Activated CD8-positive, alpha-beta memory T cell treated with anti-CD3 and anti-CD28 coated beads, Interleukin-2, amount 50 U/mL, for 1 hour (primary cell): ENCODE results near the gene FCER2.

Source experiments
- DNase-seq: peaks from one replicate; pipeline ENCODE4 v3.0.0-alpha.2; 2020; ENCODE audit errors: extremely low read depth

FCER2 gene

DNA sequence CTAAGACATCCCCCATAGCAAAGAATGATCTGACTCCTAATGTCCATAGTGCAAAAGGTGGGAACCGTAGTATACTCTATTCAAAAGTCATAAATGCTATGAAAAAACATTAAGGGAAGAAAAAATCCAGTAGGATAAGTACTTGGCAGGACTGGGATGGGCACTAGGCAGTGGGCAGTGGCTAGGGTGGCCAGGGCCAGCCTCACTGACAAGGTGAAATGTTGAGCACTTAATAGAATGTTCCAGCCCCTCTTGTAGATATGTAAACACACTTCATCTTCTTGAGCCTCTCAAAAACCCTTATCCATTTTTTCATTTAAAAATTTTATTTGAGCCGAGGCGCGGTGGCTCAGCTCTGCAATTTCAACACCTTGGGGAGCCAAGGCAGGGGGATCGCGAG is 31.4 kb upstream of the FCER2 start:
- no peak for DNase-seq

GRCh38 chr19:7732045-7732444 is 30.1 kb upstream of the FCER2 start, which contains the start of gene CLEC4G:
TSS of gene CLEC4G (minus strand) at chr19:7732110. CDS start at chr19:7732102, 8 bp downstream.
- DNase-seq = no peak

DNA sequence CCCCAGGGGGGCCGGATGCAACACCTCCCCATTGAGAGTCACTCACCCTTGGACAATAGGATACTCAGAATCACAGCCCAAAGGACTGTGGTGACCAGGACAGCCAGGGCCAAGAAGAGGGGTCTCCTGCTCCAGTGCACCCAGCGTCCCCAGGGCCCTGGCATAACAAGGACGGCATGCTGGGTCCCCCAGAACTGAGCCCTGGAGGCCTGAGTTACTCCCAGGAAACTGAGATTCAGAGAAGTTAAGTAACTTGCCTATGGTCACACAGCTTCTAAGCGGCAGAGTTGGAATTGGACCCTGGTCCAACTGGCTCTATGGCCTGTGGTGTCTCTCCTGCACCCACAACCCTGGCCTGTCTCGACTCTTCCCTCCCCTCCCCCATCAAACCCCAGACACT is 29.7 kb upstream of the FCER2 start:
- DNase-seq = no peak

- no peak for DNase-seq
Observed at GRCh38 chr19:7731218-7731595, 29.3 kb upstream of the FCER2 start.

DNA sequence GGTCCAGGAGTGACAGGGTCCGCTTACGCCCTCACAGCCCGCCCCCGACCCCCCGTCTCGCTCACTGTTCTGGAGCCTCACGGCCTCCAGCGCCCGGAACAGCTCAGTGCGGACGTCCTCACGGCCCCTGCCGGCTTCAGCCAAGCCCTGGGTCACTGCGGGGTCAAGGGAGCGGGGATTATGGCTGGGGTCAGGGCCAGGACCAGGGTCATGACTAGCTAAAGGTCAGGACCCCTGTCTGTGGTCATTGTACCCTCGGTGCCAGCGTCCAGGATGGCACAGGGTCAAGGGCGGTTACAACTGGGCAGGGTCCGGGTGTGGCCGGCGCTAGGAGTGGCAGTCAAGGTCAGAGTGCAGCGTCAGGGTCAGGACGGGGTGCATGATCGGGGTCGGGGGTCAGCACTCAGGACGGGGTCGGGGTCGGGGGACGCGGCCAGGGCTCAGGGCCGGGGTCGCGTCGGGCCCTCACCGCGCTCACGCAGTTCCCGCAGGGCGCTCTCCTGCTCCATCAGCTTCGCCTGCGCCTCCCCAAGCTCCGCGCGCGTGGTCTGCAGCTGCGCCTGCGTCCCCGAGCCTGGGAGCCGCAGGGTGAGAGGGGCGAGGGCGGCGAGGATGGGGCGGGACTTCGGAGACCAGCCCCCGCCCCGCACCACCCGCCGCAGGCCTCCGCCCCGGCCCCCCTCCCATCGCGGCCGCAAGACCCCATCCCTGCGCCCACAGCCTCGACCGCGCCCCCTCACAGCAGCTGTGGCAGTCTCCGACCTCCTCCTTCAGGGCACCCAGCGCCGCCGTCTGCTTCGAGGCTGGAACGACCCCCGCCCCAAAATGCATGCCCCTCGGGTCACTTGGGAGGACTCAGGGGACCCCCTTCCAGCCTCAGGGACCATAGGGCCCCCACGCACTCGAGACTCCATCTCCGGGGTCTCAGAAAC is 28.6 kb upstream of the FCER2 start:
- no peak for DNase-seq

- DNase-seq = no peak
Observed at GRCh38 chr19:7729831-7730285, 27.9 kb upstream of the FCER2 start.

DNA sequence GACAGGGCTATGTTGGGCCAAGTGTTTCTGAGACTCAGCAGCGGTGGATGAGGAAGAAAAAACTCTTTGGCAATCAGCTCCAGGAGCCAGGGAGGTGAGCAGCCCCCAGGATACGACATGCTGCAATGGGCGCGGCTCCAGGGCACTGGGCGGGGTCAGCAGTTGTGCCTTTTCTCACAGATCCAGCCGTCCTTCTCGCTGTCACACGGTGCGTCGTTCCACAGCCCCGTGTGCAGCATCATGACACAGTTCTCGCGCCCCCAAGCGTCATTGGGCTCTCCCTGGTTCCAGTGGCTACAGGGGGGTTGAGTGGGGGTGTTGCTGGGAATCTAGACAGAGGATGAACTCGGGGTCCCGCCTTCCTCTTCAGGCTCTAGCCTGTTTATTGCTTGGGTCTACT is 27.3 kb upstream of the FCER2 start:
- DNase-seq = no peak

- no peak for DNase-seq
Observed at GRCh38 chr19:7725791-7726190, 23.9 kb upstream of the FCER2 start.

DNA sequence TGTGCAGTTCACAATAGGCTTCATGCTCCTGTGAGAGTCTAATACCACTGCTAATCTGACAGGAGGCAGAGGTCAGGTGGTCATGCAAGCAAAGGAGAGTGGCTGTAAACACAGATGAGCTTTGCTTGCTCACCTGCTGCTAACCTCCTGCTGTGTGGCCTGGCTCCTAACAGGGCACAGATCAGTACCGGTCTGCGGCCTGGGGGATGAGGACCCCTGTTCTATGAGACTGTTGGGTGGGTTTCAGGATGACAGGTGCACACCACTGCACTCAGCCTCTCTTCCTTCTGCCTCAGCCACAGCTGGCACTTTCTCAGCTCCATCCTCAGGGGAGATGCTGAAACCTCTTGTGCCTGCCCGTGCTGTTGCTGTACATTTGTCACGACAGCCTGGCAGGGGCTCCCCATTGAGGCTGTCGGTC is 20.3 kb upstream of the FCER2 start:
- no peak for DNase-seq

DNA sequence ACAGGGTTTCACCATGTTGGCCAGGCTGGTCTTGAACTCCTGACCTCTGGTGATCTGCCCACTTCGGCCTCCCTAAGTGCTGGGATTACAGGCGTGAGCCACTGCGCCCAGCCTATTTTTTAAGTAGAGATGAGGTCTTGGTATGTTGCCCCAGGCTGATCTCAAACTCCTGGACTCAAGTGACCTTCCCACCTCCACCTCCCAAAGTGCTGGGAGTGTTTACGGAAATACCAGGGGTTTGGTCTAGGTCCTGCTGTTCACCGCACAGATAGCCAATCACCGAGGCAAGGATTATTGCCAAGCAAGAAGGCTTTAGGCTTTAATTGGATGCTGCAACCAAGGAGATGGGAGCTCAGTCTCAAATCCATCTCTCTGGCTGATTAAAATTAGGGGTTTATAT is 18.4 kb upstream of the FCER2 start:
- DNase-seq = no peak

DNA sequence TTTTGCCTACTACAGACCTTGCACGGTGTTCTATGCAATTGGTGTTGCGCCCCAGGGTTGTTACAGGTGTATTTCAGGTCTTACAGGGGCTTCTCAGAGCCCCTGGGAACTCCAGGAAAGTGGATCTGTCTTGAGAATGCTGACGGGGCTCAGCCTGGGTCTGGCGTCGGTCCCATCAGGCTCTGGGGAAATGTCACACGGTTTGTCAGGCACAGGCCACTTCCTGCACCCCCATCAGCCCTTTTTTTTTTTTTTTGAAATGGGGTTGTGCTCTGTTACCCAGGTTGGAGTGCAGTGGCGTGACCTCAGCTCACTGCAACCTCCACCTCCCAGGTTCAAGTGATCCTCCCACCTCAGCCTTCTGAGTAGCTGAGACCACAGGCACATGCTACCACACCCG is 16.7 kb upstream of the FCER2 start:
- no peak for DNase-seq

GRCh38 chr19:7716762-7717161 is 14.8 kb upstream of the FCER2 start:
- DNase-seq = no peak

DNA sequence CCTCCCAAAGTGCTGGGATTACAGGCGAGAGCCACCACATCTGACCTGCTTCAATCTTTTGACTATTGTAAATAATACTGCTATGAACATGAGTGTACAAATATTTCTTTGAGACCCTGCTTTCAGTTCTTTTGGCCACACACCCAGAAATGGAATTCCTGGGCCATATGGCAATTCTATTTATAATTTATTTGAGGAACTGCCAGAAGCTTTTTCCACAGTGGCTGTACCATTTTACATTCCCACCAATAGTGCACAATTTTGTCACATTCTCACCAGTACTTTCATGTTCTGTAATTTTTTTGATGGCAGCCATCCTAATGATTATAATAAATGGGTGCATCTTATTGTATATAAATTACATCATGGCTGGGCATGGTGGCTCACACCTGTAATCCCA is 13.7 kb upstream of the FCER2 start:
- DNase-seq = no peak

- no peak for DNase-seq
Observed at GRCh38 chr19:7710616-7711015, 8.7 kb upstream of the FCER2 start.

DNA sequence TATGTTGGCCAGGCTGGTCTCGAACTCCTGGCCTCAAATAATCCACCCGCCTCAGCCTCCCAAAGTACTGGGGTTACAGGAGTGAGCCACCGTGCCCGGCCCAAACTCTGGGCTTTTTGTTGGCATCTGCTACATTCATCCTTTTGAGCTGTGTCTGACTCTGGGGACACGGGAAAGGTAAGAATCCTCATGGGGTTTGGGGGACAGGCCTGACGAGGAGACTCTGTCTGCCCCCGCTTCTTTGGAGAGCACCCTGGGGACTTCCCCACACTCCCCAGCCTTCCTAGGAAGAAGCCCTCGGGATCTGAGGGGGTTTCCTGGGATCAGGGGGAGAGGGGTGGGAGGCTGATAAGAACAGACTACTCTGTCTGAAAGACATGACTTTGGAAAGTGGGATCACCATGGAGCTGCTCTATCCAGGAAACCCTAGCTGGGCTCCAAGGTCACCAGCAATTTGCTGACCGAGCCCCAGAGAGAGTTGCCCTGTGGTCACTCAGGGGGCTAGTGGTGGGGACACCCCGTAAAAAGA is 8.1 kb upstream of the FCER2 start:
- no peak for DNase-seq

DNA sequence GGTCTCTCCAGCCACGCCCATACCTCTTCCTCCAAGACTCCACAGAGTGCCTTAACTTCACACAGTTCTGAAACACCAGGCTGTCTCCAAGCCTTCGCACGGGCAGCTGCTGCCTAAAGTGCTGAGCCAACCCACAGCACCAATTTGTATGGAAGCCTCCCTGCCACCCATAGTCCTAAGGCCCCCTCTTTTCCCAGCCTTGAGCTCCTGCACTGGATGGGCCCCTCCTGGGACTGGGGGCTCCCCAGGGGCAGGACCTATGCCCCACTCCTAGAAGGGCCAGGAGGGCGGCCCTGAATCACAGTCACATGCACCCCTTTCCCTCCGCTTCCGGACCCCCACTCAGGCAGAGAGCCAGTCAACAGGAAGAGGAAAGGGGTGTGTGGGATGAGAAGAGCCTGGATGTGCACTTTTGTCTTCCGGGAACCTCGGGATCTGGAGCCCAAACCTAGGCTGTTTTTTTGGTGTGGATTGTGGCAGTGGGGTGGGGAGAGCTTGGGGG is 5.1 kb upstream of the FCER2 start:
- DNase-seq = no peak

DNA sequence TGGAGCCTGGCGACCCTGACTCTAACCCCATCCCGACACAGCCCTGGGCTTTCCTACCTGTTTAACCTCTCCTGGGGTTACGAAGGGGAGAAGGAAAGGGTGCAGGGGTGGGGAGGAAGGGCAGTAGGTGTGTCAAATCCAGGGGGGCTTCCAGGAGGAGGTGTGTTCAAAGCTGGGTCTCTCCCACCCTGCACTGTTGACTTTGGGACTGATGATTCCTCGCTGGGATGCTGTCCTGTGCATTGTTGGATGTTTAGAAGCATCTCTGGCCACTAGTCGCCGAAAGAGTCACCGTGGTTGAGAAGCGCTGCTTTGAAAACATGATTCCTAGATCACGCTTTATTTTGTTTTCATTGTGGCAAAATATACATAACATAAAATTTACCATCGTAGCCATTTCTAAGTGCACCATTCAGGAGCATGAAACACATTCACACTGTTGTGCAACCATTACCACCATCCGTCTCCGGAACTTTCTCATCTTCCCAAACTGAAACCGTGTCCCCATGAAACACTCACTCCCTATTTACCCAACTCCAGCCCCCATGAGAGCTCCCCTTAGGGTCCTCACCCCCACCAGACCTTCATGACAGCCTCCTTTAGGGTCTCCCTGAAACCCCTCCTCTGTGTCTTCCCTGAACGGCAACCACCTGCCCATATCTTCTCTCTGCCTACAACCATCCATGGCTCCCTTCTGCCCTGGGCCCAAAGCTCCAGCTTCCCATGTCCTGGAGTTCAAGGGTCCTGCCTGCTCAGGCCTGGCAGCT is 4.4 kb upstream of the FCER2 start:
- DNase-seq = no peak

GRCh38 chr19:7705387-7706187 is 3.7 kb upstream of the FCER2 start:
- DNase-seq = peak; percentile 30

GRCh38 chr19:7704280-7705060 is 2.5 kb upstream of the FCER2 start:
- DNase-seq = no peak

- DNase-seq = no peak
Observed at GRCh38 chr19:7703332-7703731, 1.4 kb upstream of the FCER2 start.
